Thoracic aorta (tissue), 2 donors: ENCODE data around the gene CLDN24. TPM values are rescaled to one million over a fixed set of nuclear protein-coding genes. Genes with fewer than 3 reads are reported as not detected.

Experiments used
- ATAC-seq: fragments of 150-250 bp; one replicate; pipeline ENCODE4 v1.8.0; 2017; ENCODE audit warnings: low read depth; ENCODE audit not compliant: insufficient number of reproducible peaks, low FRiP score
- DNase-seq: peaks from one replicate; pipeline ENCODE4 v3.0.0-alpha.2; 2020; ENCODE audit warnings: low spot score
- H3K27ac ChIP-seq, 2 donors: fragments of 200-600 bp; sonication (generic); 1 replicate in 1 of 2; 2 replicates in 1 of 2; pipeline ENCODE4 v1.5.1; 2016; ENCODE audit warnings: mild to moderate bottlenecking in 2 of 2, moderate library complexity in 2 of 2
- H3K27me3 ChIP-seq: fragments of 200-600 bp; sonication (generic); replicated peaks from 2 replicates; pipeline ENCODE4 v1.6.0; 2016; ENCODE audit warnings: mild to moderate bottlenecking; ENCODE audit not compliant: insufficient read depth
- H3K36me3 ChIP-seq: fragments of 200-600 bp; sonication (generic); one replicate; pipeline ENCODE4 v1.5.1; 2016
- H3K4me1 ChIP-seq, 2 donors: fragments of 200-600 bp; sonication (generic); 1 replicate in 1 of 2; 2 replicates in 1 of 2; pipeline versions ENCODE4 v1.5.1 to v1.6.0; 2016; ENCODE audit warnings: low read depth in 2 of 2, mild to moderate bottlenecking in 1 of 2; ENCODE audit not compliant: control insufficient read depth in 1 of 2
- H3K4me3 ChIP-seq: fragments of 200-600 bp; sonication (generic); 2 replicates; pipeline ENCODE4 v1.5.1; 2016; ENCODE audit warnings: mild to moderate bottlenecking
- H3K9me3 ChIP-seq: fragments of 200-600 bp; sonication (generic); 2 replicates; pipeline ENCODE4 v1.5.1; 2016
- total RNA-seq, 2 donors: library from RNA; depleted of rRNA; stranded (reverse); fragments of >200 nt; gene quantifications; one replicate each; pipeline versions ENCODE4 v1.1.0 to v1.2.3, GENCODE V29; 2016
- TF ChIP-seq, protein P1 (sequence below): fragments of 200-600 bp; sonication (generic); IDR thresholded peaks from one replicate; pipeline ENCODE4 v1.5.1; 2019; ENCODE audit warnings: antibody characterized with exemption

The CLDN24 gene
- total RNA-seq, 2 donors from 2014 or later: not detected

DNA sequence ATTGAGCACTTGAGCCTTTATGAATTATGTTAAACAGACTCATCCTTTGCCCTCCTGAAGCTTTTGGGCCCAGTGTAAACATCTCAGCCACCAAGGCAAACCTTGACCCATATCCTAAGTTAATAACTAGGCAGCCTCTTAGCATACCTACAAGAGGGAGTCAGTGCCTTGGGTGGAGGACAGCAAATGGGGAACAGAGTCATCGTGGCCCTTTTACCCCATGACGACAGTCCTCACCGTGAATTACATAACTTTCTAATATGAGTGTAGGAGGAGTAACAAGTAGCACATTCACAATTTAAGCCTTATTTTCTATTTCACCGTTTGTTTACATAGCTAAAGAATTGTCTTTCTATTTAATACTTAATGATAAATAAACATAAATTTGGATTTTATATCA is 18.9 kb downstream of the CLDN24 start:
- DNase-seq: no peak
- no peaks in the 10 kb centered on the region for H3K9me3 ChIP-seq
- no peaks in the 10 kb centered on the region for H3K36me3 ChIP-seq
- H3K27ac ChIP-seq: no peak overlapping the region
- H3K27me3 ChIP-seq: no peaks in the 10 kb centered on the region
- no peaks in the 10 kb centered on the region for H3K4me1 ChIP-seq
- TF ChIP-seq, protein P1, sequence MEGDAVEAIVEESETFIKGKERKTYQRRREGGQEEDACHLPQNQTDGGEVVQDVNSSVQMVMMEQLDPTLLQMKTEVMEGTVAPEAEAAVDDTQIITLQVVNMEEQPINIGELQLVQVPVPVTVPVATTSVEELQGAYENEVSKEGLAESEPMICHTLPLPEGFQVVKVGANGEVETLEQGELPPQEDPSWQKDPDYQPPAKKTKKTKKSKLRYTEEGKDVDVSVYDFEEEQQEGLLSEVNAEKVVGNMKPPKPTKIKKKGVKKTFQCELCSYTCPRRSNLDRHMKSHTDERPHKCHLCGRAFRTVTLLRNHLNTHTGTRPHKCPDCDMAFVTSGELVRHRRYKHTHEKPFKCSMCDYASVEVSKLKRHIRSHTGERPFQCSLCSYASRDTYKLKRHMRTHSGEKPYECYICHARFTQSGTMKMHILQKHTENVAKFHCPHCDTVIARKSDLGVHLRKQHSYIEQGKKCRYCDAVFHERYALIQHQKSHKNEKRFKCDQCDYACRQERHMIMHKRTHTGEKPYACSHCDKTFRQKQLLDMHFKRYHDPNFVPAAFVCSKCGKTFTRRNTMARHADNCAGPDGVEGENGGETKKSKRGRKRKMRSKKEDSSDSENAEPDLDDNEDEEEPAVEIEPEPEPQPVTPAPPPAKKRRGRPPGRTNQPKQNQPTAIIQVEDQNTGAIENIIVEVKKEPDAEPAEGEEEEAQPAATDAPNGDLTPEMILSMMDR: no peak
- H3K4me3 ChIP-seq: no peak overlapping the region
- ATAC-seq: no peak

DNA sequence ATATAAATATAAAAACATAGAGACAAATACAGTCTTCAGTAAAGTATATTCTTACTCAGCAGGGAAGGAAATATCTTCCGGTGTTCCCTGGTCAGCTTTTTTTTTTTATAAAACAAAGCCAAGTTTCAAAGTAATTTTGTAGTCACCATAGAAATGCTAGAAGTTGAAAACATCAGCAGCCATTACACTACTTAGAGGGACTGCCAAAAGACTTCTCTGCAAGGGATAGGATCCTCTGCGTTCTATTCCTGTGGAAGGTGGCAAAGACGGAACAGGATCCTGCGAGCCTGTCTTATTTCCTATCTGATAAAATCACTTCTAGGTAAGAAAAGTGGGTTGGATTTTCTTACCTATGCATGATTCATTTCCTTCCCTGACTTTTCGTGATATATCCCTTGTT is 21.6 kb downstream of the CLDN24 start:
- H3K36me3 ChIP-seq: peaks cover 6% of the 10 kb centered on the region
- no peak for ATAC-seq

DNA sequence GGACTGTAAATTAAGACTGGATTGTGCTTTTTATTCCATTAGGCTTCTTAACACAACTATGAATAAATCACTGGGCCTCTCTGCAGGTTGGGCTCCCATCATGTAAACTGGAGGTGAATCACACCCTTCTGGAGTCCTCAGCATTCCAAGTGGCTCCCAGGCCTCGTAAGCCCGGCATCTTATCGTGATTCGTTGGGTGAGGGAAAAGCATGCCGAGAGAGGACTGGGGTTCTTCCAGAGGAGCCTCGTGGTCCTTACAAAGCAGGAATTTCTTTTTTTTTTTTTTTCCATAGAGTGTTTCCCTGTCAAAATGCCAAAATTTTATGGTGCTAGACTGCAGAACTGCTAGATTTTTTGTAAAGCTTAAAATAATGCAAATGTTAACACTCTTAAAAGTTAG is 22.2 kb downstream of the CLDN24 start:
- no peak overlapping the region for H3K4me3 ChIP-seq
- H3K36me3 ChIP-seq: peaks cover 7% of the 10 kb centered on the region
- no peak for ATAC-seq
- TF ChIP-seq, protein P1: no peak
- no peaks in the 10 kb centered on the region for H3K27me3 ChIP-seq
- H3K9me3 ChIP-seq: no peaks in the 10 kb centered on the region
- DNase-seq: no peak
- H3K4me1 ChIP-seq: no peaks in the 10 kb centered on the region
- H3K27ac ChIP-seq: no peak overlapping the region

More for the DNA sequence above, 21.6 kb downstream of the CLDN24 start:
- no peak for DNase-seq
- Histone ChIP-seq H3K4me1 (no peaks in the 10 kb centered on the region), H3K9me3 (no peaks in the 10 kb centered on the region), H3K27ac (no peak overlapping the region), H3K4me3 (no peak overlapping the region), H3K27me3 (no peaks in the 10 kb centered on the region)
- TF ChIP-seq, protein P1: no peak

DNA sequence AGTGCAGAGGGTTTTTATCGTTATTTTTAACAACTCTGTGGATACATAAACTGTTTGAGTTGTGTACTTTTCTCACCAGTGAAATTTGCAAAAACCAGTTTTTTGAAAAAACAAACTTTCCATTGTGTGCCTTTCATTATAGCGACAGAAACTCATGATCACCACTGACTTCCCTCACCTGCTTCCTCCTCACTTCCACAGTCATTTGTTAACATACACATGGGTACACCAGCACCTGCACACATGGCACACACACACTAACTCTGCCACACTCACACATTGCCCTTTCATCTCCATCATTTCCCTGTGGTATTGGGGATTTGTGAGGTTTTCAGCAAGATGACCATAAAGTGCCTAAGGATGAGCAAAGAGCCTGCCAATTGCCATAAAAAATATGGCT is 22.8 kb downstream of the CLDN24 start:
- Histone ChIP-seq H3K36me3 (peaks cover 10% of the 10 kb centered on the region), H3K4me3 (no peak overlapping the region), H3K4me1 (no peaks in the 10 kb centered on the region), H3K27ac (no peak overlapping the region), H3K9me3 (no peaks in the 10 kb centered on the region), H3K27me3 (no peaks in the 10 kb centered on the region)
- TF ChIP-seq, protein P1: no peak
- no peak for DNase-seq
- ATAC-seq: no peak

DNA sequence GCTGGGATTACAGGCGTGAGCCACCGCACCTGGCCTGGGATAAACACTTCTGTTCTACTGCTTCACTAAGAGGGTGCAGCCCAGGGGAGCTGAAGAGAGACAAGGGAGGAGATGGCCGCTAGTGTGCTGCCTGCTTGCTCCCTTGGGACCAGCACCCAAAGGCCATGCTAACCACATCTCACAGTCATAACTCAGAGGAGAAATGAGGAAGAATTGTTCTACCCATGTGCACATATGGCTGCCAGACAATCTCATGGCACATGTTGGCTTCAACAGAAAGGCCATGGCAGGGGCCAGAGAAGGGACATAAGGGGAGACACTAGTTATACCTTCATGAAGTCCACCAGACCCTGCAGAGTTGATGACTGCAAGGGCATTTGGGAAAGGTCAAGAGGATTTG is 24.6 kb downstream of the CLDN24 start:
- no peak overlapping the region for H3K27ac ChIP-seq
- no peaks in the 10 kb centered on the region for H3K4me1 ChIP-seq
- TF ChIP-seq, protein P1: no peak
- no peaks in the 10 kb centered on the region for H3K27me3 ChIP-seq
- DNase-seq (no peak), ATAC-seq (no peak)
- H3K36me3 ChIP-seq: peaks cover 13% of the 10 kb centered on the region
- no peaks in the 10 kb centered on the region for H3K9me3 ChIP-seq
- H3K4me3 ChIP-seq: no peak overlapping the region
